ENCODE results near the gene TAX1BP1.
A peak's percentile ranks its signal among the peaks of the same experiment; 100 is the strongest.

TAX1BP1 gene

DNA sequence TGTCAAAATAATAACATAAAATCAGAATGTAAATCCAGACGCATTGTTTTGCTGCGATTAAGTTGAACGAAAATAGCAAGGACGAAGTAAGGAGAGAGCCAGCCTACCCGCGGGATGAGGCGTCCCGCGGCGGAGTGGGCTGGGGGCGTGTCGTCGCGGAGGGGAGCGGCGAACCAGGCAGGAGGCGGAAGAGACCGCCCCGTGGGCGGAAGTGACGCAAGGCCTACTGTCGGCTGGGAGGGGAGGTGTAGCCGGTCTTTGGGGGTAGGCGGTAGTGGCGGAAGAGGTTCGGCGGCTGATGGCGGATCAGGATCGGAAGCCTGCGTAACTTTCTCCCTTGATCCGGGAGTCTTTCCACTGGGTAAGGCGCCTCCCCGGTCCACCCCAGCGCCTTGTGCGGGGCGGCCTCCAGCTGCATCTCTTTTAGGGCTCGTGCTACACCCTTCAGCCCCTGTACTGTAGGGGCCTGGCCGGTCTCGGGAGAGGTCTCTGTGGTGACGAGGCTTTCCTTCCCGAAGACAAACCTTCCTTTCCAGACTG lies at the start of gene TAX1BP1:
TAX1BP1 (plus strand) TSS at position 254 of the 540 bp plus-strand sequence. CDS start 8,363 bp downstream, outside the sequence.
- DNase-seq (ENCODE audit: low read depth), result peak; percentile 89

DNA sequence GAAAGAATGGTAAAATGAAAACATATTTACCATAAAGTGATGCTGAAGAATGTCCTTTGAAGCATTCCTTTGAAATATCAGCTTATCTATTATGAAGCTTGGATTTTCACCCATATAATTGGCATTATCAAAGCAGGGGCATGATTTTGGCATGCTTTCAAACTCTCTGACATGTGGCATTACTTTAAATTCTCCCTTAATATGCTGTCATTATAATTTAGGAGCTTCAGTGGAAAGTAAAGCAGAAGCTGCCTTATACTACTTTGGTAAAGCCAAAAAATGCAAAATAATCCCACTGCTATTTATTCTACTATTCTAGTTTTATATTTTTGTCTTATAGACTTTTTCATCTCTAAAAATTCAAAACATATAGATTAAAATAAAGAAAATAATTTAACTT lies 49.3 kb upstream of the TAX1BP1 start:
- DNase-seq (ENCODE audit: low read depth), result no peak

DNA sequence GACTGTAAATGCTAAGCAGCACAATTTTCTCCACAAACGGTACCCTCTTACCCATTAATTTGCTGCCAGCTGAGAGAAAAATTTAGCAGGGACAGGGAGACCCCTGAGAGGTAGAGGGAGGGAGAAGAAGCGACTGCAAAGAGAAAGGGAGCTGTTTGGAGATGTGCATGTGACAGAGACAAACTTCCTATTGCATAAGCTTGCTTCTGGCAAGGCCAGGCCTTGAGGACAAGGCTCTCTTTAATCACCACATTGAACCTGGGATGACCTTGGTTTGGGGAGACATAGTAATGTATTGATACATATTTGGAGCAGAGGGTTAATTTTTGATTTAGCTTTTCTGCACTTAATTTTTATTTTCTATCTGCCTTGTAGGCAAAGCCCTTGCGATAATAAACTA lies 46.2 kb upstream of the TAX1BP1 start:
- no peak for DNase-seq (ENCODE audit: low read depth)

GRCh38 chr7:27695096-27695495 lies 44.9 kb upstream of the TAX1BP1 start:
- DNase-seq (ENCODE audit: low read depth), result no peak

- DNase-seq (ENCODE audit: low read depth), result no peak
Measured at GRCh38 chr7:27697861-27698430, 42.0 kb upstream of the TAX1BP1 start.

- no peak for DNase-seq (ENCODE audit: low read depth)
Measured at GRCh38 chr7:27699751-27700150, 40.2 kb upstream of the TAX1BP1 start.

GRCh38 chr7:27700501-27700900 lies 39.5 kb upstream of the TAX1BP1 start:
- DNase-seq (ENCODE audit: low read depth), result no peak

DNA sequence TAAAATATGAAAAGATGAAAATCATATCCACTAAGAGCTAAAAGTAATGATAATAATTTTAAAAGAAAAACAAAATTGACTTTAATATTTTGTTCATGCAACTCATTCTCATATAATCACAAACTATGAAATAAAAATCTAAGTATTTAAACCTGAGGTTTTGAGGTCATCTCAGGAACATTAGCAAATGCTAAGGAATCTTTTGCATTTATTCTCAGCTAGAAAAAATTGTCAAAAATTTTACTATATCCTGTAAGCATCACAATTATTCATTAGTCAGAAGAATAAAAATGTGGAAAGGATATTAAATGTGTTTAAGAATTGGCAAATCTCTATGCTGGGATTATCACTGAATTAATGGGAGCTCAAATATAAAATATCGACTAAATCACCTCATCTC lies 36.8 kb upstream of the TAX1BP1 start:
- DNase-seq (ENCODE audit: low read depth), result no peak

- DNase-seq (ENCODE audit: low read depth), result no peak
Measured at GRCh38 chr7:27704422-27705199, 35.4 kb upstream of the TAX1BP1 start.

GRCh38 chr7:27705200-27705594 lies 34.8 kb upstream of the TAX1BP1 start:
- DNase-seq (ENCODE audit: low read depth), result no peak

- no peak for DNase-seq (ENCODE audit: low read depth)
Measured at GRCh38 chr7:27708485-27708884, 31.5 kb upstream of the TAX1BP1 start.

DNA sequence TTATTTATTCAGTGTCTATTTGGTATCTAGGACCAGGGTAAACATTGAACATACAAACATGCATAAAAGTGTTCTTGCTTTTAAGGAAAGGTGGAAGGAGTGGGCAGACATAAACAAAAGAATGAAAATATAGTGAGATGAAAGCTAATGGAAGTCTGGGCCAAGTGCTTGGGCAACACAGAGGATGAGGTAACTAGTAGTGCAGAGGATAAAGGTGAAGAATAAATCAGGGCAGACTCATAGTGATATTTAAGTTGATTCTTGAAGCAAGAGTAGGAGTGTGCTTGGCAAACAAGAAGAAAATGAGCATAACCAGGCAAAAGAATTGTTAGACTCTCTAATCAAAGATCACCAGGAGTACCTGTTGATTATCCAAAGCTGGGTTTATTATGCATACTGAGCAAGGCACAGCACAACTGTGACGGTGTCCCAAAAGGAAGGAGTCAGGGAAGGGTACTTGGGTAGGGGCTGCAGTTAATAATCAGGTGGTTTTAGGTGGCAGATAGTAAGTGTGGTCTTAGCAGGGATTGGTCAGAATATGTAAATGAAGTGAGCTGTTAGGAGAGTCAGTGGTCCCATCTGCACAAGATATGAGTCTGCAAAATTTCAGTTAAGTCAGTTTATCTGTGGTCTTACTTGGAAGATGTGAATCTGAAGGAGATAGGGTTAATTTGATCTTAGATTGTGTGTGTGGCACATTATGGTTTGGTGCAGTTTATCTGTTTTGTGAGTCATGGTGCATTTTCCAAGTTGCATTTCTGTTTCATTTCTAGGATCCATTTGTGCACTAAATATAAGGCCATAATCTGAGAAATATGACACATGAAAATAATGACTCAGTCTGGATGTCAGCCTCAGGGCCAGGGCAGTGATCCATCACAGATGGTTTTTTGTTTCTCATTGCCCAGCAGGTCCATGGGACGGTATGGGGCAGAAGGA lies 30.6 kb upstream of the TAX1BP1 start:
- DNase-seq (ENCODE audit: low read depth), result no peak

DNA sequence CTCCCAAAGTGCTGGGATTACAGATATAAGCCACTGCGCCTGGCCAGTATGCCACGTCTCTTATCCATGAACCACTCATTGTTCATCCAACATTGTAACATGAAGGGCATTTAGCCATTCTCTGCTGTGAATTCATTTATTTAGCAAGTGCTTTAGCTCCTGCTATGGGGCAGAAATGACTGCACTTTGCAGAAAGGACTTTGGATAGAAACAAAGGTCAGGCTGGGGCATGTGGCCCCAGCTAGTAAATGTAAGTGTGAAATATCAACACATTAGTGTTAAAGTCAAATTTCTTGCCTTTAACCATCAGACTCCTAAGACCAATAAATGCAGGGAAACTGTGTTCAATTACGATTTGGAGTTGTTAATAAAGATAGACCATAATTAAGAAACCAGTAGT lies 27.7 kb upstream of the TAX1BP1 start:
- no peak for DNase-seq (ENCODE audit: low read depth)

GRCh38 chr7:27714831-27715444 lies 25.0 kb upstream of the TAX1BP1 start:
- DNase-seq (ENCODE audit: low read depth), result no peak

DNA sequence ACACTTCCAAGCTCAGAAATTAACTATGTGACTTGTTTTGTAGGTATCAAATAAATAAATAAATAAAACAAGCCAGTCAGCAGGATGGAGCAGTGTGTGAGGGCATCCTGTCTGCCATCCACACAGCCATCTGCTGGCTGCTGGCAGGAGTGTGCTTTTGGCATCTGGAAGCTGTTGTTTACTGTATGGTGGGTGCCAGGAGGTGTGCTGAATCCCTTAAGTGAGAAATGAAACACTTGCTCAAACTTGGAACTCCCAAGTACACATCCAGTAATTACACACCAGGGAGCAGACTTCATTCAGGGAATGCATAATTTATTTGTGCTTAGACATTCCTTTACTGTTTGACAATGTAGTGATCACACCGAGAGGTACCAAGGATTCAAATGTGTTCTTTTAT lies 16.9 kb upstream of the TAX1BP1 start:
- no peak for DNase-seq (ENCODE audit: low read depth)

- DNase-seq (ENCODE audit: low read depth), result no peak
Measured at GRCh38 chr7:27727058-27727457, 12.9 kb upstream of the TAX1BP1 start.

- no peak for DNase-seq (ENCODE audit: low read depth)
Measured at GRCh38 chr7:27730112-27730511, 9.8 kb upstream of the TAX1BP1 start.

DNA sequence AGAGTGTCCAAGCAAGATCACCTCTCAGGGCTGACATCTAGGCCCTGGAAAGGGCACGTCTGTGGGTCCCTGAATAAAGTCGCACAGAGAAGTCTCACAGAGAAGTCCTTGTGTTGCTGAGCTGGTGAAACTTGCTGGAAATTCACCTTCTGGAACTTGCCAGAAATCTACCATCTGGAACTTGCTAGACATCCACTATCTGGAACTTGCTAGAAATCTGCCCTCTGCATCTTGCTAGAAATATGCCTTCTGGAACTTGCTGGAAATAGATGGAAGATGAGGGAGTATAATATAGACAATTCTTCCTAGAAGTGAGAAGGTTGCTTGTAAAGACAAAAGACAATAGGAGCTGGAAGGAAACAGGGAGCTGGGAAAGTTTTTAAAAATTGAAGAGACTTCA lies 5.4 kb upstream of the TAX1BP1 start:
- no peak for DNase-seq (ENCODE audit: low read depth)

- DNase-seq (ENCODE audit: low read depth), result no peak
Measured at GRCh38 chr7:27735165-27735564, 4.8 kb upstream of the TAX1BP1 start.

- no peak for DNase-seq (ENCODE audit: low read depth)
Measured at GRCh38 chr7:27735831-27736230, 4.1 kb upstream of the TAX1BP1 start.

DNA sequence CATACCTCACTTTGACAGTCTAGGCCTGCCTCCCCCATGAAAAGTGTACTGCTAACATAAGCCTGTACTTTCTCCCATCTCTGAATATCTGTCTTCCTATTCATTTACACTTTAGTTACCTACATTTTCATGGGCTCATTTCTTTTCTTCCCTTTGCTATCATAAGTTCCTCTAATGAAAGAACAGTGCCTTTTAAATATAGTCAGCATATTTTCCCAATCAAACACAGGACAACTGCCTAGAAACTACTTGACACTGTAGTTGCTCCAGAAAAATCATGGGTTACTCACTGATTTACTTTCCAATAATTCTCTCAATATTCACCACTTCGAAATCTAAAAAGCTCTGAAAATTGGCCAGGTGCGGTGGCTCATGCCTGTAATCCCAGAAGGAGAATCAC lies 2.8 kb upstream of the TAX1BP1 start:
- DNase-seq (ENCODE audit: low read depth), result no peak

DNA sequence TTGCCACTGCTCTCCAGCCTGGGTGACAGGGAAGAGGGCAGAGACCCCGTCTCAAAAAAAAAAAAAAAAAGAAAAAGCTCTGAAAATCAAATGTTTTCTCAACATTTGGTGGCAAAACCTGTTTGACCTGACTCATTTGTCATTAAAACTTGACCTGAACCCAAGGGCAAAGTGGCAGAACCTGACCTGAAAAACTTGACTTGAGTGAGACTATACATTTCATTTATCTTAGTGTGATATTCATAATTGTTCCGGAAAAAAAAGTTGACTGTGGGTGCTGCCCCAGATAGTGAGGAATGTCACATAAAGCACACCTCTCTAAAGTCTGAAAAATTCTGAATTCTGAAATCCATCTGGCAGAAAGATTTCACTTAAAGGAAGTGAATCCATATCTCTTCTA lies 2.3 kb upstream of the TAX1BP1 start:
- DNase-seq (ENCODE audit: low read depth), result no peak
